HL-60 (cell line): ENCODE results near the gene GIT2.

Source experiments
- DNase-seq, 2 experiments: peaks; one replicate each; pipeline ENCODE4 v3.0.0-alpha.2; 2010 to 2020; ENCODE audit warnings: low read depth in 1 of 2, low spot score in 1 of 2
- H3K27ac ChIP-seq: fragments of 250-450 bp; sonication (Bioruptor Pico); replicated peaks from 2 replicates; pipeline ENCODE4 v1.5.1; 2020; ENCODE audit warnings: mild to moderate bottlenecking, moderate library complexity
- H3K27me3 ChIP-seq: fragments of 250-450 bp; sonication (Bioruptor Pico); 2 replicates; pipeline ENCODE4 v1.5.1; 2021; ENCODE audit warnings: mild to moderate bottlenecking, moderate library complexity; ENCODE audit not compliant: insufficient read depth, poor library complexity, severe bottlenecking
- H3K4me3 ChIP-seq: replicated peaks from 2 replicates; pipeline ENCODE4 v1.5.1; 2011; ENCODE audit warnings: mild to moderate bottlenecking, control low read depth, low read length; ENCODE audit not compliant: insufficient read depth
- CTCF ChIP-seq: IDR thresholded peaks from one replicate; pipeline ENCODE4 v1.5.1; 2011; ENCODE audit warnings: low read length, control low read depth, inconsistent platforms; ENCODE audit not compliant: insufficient read depth
- GABPA ChIP-seq: IDR thresholded peaks from 2 replicates; pipeline ENCODE4 v1.6.1; 2012; ENCODE audit warnings: low read depth
- POLR2AphosphoS5 ChIP-seq: IDR thresholded peaks from 2 replicates; pipeline ENCODE4 v1.6.1; 2012; ENCODE audit warnings: low read depth
- REST ChIP-seq: IDR thresholded peaks from 2 replicates; pipeline ENCODE4 v1.6.1; 2012; ENCODE audit warnings: low read depth; ENCODE audit not compliant: insufficient replicate concordance
- SPI1 ChIP-seq: IDR thresholded peaks from 2 replicates; pipeline ENCODE4 v1.6.1; 2012; ENCODE audit warnings: low read depth, mild to moderate bottlenecking, borderline replicate concordance

GIT2 gene

GRCh38 chr12:109968801-109969200 is 27.4 kb downstream of the GIT2 start:
- no peaks in the 10 kb centered on the region for H3K27me3 ChIP-seq
- TF ChIP-seq SPI1 (no peak), CTCF (no peak), POLR2AphosphoS5 (no peak), GABPA (no peak), REST (no peak)

GRCh38 chr12:109968032-109968420 is 28.1 kb downstream of the GIT2 start:
- Histone ChIP-seq H3K4me3 (no peak overlapping the region), H3K27me3 (no peaks in the 10 kb centered on the region), H3K27ac (no peak overlapping the region)
- no peak for DNase-seq
- no peak for TF ChIP-seq CTCF
- no peak for TF ChIP-seq GABPA
- no peak for TF ChIP-seq REST
- no peak for TF ChIP-seq SPI1
- TF ChIP-seq POLR2AphosphoS5, result no peak

More at GRCh38 chr12:109968801-109969200, 27.4 kb downstream of the GIT2 start:
- DNase-seq, result no peak
- no peak overlapping the region for H3K27ac ChIP-seq
- no peak overlapping the region for H3K4me3 ChIP-seq

- Histone ChIP-seq H3K27me3 (no peaks in the 10 kb centered on the region), H3K27ac (no peak overlapping the region), H3K4me3 (no peak overlapping the region)
- DNase-seq, result no peak
- TF ChIP-seq GABPA (no peak), SPI1 (no peak), REST (no peak), POLR2AphosphoS5 (no peak)
Measured at GRCh38 chr12:109967383-109968031, 28.7 kb downstream of the GIT2 start.
